Measurements from ENCODE around the gene EXD3.

The EXD3 gene

GRCh38 chr9:137267933-137268355, 155.0 kb downstream of the EXD3 start:
- DNase-seq (ENCODE audit: low read depth): no peak
- TF ChIP-seq CTCF (IDR thresholded peaks at IDR 0.05; ENCODE audit: low read depth, low read length, missing control alignments): no peak
- H3K4me3 ChIP-seq (ENCODE audit: low read depth, low read length): no peak overlapping the region

GRCh38 chr9:137266585-137267453, 156.1 kb downstream of the EXD3 start:
- DNase-seq (ENCODE audit: low read depth): no peak
- TF ChIP-seq CTCF (IDR thresholded peaks at IDR 0.05; ENCODE audit: low read depth, low read length, missing control alignments): no peak
- H3K4me3 ChIP-seq (ENCODE audit: low read depth, low read length): no peak overlapping the region

GRCh38 chr9:137266162-137266527, 156.8 kb downstream of the EXD3 start:
- no peak for TF ChIP-seq CTCF (IDR thresholded peaks at IDR 0.05; ENCODE audit: low read depth, low read length, missing control alignments)
- no peak overlapping the region for H3K4me3 ChIP-seq (ENCODE audit: low read depth, low read length)
- DNase-seq (ENCODE audit: low read depth): no peak

- DNase-seq (ENCODE audit: low read depth): no peak
- no peak for TF ChIP-seq CTCF (IDR thresholded peaks at IDR 0.05; ENCODE audit: low read depth, low read length, missing control alignments)
- no peak overlapping the region for H3K4me3 ChIP-seq (ENCODE audit: low read depth, low read length)
Measured at GRCh38 chr9:137265496-137266161, 157.3 kb downstream of the EXD3 start.

- DNase-seq (ENCODE audit: low read depth): no peak
- TF ChIP-seq CTCF (IDR thresholded peaks at IDR 0.05; ENCODE audit: low read depth, low read length, missing control alignments): no peak
Measured at GRCh38 chr9:137264067-137264466, 158.9 kb downstream of the EXD3 start.

GRCh38 chr9:137263506-137263905, 159.5 kb downstream of the EXD3 start:
- no peak for TF ChIP-seq CTCF (IDR thresholded peaks at IDR 0.05; ENCODE audit: low read depth, low read length, missing control alignments)
- DNase-seq (ENCODE audit: low read depth): no peak
- H3K4me3 ChIP-seq (ENCODE audit: low read depth, low read length): no peak overlapping the region

More at GRCh38 chr9:137264067-137264466, 158.9 kb downstream of the EXD3 start:
- no peak overlapping the region for H3K4me3 ChIP-seq (ENCODE audit: low read depth, low read length)
